Keratinocyte (primary cell): ENCODE results near the gene CHST8.

Experiments
- EZH2 ChIP-seq: IDR thresholded peaks from one replicate; pipeline ENCODE4 v1.6.1; 2012; ENCODE audit warnings: inconsistent platforms, mild to moderate bottlenecking, low read length, moderate library complexity
- TF ChIP-seq, protein P1 (sequence below), 3 experiments: IDR thresholded peaks in 1 of 3; conservative IDR thresholded peaks in 1 of 3; optimal IDR thresholded peaks in 1 of 3; 2 replicates in 2 of 3; 3 replicates in 1 of 3; pipeline versions ENCODE3 to v1.5.1; 2011; ENCODE audit warnings: low read length in 3 of 3, mild to moderate bottlenecking in 3 of 3, moderate library complexity in 2 of 3, control low read depth in 1 of 3, inconsistent platforms in 1 of 3; ENCODE audit not compliant: insufficient read depth in 2 of 3; ENCODE audit errors: extremely low read depth in 1 of 3

DNA sequence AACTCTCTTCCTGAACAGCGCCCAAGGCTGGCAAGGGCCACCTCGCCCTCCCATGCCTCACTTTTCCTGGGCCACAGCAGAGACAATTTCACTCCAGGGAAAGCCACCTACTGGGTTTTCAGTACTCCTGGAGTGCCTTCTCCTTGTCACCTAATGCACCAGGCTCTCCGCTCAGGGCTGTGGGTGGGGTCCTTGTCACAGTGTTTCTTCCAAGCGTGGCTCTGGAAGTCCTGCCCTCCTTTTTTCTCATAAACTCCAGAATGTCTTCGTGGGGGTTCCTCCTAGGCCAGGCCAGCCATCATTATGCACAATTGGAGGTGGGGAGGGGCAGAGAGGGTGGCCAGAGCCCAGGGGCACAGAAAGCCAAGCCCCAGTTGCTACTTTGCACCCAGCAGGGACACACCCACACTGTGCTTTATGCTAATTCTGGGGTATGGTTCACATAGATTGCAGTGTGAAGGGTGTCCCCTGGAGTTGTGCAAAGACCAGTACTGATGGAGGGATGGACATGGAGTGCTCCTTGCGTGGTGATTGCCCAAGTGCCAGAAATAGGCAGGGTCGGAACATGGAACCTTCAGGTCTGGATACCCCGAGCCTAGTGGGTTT, 78.8 kb downstream of the CHST8 start:
- TF ChIP-seq, protein P1, sequence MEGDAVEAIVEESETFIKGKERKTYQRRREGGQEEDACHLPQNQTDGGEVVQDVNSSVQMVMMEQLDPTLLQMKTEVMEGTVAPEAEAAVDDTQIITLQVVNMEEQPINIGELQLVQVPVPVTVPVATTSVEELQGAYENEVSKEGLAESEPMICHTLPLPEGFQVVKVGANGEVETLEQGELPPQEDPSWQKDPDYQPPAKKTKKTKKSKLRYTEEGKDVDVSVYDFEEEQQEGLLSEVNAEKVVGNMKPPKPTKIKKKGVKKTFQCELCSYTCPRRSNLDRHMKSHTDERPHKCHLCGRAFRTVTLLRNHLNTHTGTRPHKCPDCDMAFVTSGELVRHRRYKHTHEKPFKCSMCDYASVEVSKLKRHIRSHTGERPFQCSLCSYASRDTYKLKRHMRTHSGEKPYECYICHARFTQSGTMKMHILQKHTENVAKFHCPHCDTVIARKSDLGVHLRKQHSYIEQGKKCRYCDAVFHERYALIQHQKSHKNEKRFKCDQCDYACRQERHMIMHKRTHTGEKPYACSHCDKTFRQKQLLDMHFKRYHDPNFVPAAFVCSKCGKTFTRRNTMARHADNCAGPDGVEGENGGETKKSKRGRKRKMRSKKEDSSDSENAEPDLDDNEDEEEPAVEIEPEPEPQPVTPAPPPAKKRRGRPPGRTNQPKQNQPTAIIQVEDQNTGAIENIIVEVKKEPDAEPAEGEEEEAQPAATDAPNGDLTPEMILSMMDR (optimal IDR thresholded peaks at IDR 0.05 in 1 of 3, IDR thresholded peaks at IDR 0.05 in 1 of 3, conservative IDR thresholded peaks at IDR 0.05 in 1 of 3; ENCODE audit: extremely low read depth in 1 of 3, insufficient read depth in 2 of 3, low read length in 3 of 3): no peak
- TF ChIP-seq EZH2: no peak
